GM12878 (cell line): ENCODE results near the gene CARD19.

Experiments used
- BRCA1 ChIP-seq: IDR thresholded peaks from 2 replicates; pipeline ENCODE4 v1.6.1; 2011; ENCODE audit warnings: low read depth, low read length, improper control_type of control experiment
- CREB1 ChIP-seq: IDR thresholded peaks from 2 replicates; pipeline ENCODE4 v1.6.1; 2012; ENCODE audit warnings: low read depth, mild to moderate bottlenecking, inconsistent platforms
- JUNB ChIP-seq: IDR thresholded peaks from 2 replicates; pipeline ENCODE4 v1.6.1; 2016; ENCODE audit warnings: antibody characterized with exemption, mild to moderate bottlenecking
- MEF2B ChIP-seq: fragments of 450-650 bp; IDR thresholded peaks from 2 replicates; pipeline ENCODE4 v1.6.1; 2018; ENCODE audit warnings: mild to moderate bottlenecking, moderate library complexity; ENCODE audit not compliant: partially characterized antibody, poor library complexity, severe bottlenecking
- POLR2AphosphoS2 ChIP-seq: IDR thresholded peaks from 2 replicates; pipeline ENCODE4 v1.6.1; 2011; ENCODE audit warnings: low read depth, mild to moderate bottlenecking, low read length, improper control_type of control experiment, moderate library complexity
- TBL1XR1 ChIP-seq: IDR thresholded peaks from 2 replicates; pipeline ENCODE4 v1.6.1; 2012; ENCODE audit warnings: low read depth, low read length, improper control_type of control experiment
- USF2 ChIP-seq: IDR thresholded peaks from 2 replicates; pipeline ENCODE4 v1.6.1; 2011; ENCODE audit warnings: low read depth, low read length, improper control_type of control experiment, borderline replicate concordance

DNA sequence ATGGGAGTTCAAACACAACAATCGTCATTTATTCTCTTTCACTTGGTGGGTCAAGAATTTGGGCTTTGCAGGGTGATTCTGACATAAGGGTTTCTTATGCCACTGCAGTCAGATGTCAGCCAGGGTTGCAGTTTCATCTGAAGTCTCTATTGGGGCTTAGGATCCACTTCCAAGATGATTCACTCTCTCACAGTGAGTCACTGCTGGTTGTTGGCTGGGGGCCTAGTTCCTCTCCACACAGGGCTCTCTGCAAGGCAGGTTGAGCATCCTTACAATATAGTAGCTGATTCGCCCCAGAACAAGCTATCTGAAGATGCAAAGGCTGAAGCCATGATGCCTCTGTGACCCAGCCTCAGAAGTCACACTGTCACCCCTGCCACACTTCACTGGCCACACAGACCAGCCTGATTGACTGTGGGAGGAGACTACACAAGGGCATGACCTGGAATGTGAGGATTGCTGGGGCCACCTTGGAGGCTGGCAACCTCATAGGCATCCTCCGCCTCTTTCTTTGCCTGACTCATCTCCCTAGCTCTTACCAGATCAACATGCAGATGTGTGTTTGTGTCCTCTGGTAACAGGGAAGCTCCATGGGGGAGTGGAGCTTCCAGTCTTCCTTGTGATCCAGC lies 4.5 kb upstream of the CARD19 start:
- TF ChIP-seq BRCA1: no peak
- no peak for TF ChIP-seq MEF2B
- no peak for TF ChIP-seq POLR2AphosphoS2
- TF ChIP-seq USF2: no peak
- TF ChIP-seq CREB1: no peak
- TF ChIP-seq TBL1XR1: no peak
- peak; percentile 95 for TF ChIP-seq JUNB
